HG02571 (cell line): ENCODE data around the gene NLGN1.

Experiments
- ATAC-seq: cut with Tn5 transposase; IDR thresholded peaks from one replicate; pipeline ENCODE4 v1.9.1; 2021; ENCODE audit warnings: mild to moderate bottlenecking, moderate library complexity; ENCODE audit not compliant: unreplicated experiment

NLGN1 gene

DNA sequence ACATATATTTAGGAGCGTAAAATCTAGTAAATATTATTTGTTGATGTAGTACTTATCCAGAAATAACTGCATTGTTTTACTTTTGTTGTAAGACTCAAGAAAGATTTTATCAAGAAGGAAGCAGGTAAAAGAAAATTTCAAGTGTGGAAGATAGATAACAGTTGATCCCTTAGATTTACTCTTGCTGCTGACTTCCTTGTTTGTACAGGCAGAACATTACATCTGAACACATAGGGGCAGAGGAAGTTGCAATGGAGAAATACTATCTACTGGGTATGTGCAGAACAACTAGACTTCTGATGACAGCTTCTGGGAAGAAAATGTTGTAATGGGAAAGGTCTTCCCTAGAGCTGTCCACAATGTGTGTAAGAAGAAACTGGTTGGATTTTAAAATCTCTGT is 350.6 kb downstream of the NLGN1 start:
- ATAC-seq = no peak

DNA sequence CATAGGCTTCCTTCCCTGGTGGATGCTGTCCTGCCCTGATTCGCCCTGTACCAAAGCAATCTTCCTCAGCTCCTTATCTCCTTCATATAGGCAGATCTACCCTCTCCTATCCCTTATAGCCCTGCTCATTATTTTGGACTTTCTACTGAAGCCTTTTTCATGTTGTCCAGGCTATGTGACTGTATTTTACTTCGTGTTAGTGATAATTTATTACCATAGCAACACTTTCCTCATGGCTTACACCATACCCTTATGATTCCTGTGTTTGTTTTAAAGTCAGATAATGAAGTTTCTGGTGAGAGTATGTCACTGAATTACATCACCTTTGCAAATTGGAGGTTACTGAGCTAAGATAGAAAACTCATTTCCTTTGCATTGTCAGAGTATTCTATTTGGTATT is 352.6 kb downstream of the NLGN1 start:
- ATAC-seq = no peak

DNA sequence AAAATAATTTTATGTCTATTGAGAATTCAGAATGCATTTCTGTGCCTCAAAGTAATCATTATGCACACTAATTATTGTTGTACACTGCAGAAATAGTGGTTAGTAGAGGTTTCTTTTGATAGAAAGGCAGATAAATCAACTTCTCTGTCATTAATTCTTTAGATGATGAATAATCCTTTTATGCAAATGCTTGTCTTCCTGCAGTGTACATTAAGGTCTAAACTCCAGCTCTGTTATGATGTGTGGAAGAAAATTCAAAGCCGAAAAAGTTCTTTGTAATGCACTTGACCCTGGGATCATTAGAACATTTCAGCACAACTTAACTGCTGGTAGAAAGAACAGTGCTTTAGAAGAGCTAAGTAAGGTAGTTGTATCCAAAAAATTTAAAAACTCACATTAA is 353.0 kb downstream of the NLGN1 start:
- ATAC-seq = no peak

DNA sequence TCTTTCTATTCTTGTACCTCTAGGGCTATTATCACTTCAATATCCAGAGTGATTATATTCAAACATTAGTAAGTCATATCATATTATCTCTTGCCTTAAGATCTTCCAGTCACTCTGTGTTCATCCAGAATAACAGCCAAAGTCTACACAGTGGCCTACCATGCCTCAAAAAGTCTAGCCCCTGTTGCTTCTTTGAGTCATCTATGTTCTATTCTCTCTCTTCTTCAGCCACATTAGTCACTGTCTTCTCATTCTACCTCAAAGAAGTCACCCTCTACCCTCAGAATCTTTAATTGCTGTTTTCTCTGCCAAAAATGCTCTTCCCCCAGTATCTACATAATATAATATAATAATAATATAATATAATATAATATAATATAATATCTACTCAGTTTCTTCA is 356.0 kb downstream of the NLGN1 start:
- no peak for ATAC-seq

DNA sequence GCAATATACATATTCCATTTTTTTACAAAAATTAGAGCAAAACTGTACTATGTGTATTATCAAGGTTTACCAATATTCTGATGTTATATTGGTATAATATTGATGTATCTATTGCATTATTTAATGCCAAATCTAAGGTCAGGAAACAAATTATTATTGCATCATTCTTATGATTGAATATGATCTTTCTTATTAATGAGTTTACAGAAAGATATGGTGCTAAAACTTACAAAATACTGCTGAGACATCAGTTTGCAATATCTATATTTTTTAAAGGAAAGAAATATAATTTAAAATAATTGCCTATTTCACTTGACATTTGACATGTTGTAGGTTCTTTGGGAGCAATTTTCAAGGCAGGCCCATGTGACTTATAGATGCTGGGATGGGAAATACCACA is 357.6 kb downstream of the NLGN1 start:
- ATAC-seq = no peak

DNA sequence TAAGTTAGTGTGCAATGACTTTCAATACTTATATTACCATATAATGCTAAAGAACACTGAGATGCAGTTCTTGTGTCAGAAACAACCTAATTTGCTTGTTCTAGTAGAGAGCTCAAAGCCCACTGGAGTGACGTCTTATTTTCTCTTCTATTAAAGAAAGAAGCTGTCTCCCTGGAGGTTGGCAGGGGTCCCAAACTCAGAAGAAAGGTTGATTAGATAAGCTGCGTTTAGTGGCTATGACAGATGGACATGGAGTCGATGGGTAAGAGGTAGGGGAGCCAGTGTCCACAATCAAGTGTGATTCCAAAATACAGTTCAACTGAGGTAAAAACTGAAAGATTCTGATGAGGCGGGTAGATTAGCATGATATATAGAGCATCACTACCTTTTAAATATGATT is 363.6 kb downstream of the NLGN1 start:
- no peak for ATAC-seq

DNA sequence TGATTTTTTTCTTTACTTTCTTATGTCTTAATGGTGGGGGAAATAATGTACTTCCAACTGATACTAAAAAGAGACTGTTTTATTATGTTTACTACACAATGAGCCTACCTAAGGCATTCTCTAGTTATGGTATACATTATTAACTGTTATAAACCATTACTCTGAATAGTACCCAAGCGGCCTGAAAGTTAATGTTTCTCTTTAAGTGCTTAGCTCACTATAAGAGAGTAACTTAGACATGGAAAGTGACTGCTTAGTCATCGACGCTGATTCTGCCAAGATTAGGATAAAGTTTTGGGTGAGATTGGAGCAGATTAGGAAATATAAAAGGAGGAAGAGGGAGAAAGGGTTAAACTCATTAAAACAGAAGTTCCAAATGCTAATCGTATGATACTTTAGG is 365.0 kb downstream of the NLGN1 start:
- ATAC-seq = no peak

DNA sequence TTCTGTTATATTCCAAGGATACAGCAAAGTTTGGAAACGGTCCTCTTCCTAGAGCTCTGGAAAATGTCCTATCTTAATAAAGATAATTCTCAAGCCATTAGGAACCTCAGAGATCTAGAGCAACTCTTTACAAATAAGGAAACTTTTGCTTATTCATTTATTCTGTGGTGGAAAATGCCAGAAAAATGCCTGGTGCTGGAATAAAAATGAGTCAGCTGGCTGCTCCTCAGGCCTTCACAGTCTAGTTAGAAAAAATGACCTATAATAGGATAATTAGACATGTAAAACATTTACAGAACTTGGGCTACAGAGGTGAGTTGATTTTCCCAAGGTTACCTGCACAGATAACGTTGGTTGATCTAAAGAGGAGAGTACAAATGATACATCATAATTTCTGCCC is 372.5 kb downstream of the NLGN1 start:
- no peak for ATAC-seq

DNA sequence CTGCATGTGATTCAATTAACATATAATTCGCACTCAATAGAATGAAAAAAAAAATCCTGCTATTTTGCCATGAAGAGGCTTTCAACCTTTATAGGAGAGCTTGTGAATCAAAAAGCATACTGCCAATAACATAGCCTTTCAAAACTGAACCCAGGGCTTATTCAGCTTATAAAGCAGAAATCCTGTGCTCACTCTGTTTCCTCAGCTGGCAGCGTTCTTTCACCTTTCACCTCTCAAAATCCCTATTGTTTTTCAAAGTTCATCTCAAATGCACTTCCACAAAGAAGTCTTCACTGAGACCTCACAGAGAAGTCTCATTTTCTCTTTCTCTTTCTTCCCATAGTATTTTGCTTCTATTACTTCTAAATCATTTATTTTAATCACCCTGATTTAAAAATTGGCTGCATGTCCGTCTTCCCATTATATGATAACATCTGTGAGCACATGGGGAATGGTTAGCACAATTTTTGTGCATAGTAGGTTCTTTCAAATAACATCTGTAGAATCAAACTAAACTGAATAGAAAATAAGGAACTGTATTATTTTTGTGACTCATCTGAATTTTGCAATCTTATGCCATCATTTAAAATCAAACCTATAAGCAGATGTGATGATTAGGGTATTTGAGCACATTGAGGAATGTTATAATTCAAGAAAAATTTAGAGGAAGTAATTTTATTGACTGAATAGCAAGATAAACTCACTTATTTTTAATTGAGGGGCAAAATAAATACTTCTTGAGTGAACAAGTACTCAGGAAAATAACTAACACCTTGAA is 373.4 kb downstream of the NLGN1 start:
- no peak for ATAC-seq

DNA sequence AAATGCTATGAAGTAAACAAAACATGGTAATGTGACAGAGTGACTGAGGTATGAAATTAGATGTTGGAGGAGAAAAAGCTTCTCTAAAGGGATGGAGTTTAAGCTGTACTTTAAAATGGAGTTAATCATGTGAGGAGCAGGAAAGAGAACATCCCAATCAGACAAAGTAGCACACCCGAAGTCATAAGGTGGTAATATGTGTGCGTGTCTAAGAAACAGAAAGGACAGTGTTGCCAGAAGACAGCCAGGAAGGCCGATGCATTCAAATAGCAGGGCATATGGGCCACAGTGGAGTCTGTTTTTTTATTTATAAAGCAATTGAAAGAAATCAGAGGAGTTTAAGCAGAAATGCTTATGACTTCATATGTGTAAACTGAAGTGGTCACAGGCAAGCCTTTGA is 376.3 kb downstream of the NLGN1 start:
- no peak for ATAC-seq

DNA sequence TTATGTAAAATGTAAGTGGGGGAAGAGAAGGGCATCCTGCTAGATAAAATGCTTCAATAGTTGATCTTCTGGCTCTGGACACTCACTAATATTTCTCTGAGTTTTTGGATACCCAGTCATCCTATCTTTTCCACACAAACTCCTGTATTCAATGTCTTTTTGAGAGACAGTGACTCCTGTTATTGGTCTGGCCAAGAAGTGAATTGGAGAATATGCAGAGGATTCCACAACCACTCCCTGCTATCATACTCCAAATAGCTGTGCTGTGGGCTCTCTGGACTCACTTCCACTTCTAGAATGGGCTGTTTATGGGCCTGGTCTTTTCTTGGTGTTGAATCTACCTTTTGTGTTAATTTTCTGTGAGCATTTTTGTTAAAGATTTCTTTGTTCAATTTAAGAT is 376.8 kb downstream of the NLGN1 start:
- no peak for ATAC-seq

DNA sequence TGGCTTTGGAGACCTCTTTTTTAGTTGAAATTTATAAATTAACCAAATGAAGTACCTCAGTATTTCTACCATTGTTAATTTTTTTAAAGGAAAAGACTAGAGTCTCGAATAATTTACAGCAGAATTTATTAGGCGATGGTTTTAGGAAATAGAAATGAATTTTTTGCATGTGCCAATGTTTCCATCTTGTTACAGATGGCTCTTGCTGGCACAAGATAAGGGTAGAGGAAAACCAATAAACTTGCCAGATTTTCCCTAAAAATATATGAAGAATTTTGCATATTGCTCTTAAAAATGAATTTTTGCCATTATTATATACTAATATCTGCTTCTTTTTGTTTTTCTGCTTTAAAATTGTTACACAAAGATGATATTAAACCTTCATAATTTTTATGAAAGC is 380.7 kb downstream of the NLGN1 start:
- ATAC-seq = no peak

DNA sequence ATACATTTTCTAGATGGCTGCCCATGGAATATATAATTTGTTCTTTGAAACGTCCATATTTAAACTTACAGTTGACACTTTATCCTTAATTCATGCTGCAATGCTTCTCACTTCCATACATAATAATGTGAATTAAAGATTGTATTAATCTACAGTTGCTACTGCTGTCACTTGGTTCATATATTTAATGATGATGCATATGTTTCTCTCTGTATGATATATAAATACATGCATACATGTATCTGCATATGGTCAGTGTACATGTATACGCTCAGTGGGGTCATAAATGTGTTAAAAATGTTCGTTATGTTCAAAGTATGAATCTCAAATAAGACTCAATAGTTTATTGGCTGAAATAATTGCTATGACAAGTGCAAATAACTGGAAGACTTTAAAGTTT is 382.5 kb downstream of the NLGN1 start:
- ATAC-seq = no peak

DNA sequence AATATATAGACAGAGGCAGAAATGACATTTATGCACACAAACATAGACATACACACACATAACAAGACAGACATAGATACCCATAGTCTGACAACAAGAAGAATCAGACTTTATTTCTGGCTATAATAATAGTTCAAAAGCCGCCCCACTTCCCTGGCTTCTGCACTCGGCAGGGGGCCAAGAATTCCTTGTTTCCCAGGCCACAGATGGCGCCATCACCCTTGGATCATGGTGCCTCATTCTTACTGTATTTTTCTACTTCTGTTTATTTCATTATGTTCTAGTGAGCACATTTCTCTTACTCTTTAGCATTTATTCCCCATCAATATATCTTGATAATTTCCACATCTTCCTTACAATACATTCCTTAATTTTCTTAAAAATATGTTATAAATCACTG is 387.5 kb downstream of the NLGN1 start:
- no peak for ATAC-seq

DNA sequence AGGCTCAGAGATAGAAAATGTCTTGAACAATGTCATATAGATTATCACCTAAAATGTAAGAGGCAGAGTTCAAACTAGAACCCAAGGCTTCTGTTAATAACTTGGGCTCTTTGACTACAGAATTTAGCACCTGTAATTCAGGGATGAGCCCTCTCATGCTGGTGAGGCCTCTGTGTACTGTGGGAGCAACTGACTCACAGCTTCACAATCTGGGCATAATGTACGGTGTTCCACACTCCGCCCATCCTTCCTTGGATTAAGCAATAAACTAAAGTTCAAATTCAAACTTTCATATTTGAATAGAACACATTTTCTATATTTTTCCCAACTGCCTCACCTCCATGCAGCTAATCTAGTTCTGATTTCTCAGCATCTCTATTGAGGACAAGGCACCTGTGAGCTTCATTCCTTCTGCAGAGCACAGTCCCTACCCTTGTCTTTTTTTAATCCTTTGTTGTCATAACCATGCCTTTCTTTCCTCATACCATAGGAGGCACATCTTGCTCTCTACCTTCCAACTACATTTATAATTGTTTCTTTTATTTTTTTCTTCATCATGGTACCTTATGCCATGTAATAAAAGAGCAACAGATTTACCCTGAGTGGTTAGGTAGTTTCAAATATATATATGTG is 392.1 kb downstream of the NLGN1 start:
- no peak for ATAC-seq

DNA sequence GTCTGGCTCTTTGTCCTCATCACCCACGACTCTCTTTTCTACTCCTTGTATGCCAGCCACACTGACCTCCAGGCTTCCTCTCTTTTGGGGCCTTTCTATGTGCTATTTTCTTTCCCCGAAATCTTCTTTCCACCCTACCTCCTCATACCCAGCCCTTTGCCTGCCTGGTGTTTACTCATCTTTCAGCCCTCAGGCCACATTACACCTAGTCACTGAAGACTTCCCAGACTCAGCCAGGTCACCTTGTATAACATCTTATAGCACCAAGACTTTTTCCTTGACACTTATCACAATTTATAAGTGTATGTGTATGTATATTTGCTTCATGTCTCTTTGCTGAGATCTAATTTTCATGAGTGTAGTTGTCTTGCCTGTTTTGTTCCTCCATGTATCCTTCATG is 396.4 kb downstream of the NLGN1 start:
- ATAC-seq = no peak

DNA sequence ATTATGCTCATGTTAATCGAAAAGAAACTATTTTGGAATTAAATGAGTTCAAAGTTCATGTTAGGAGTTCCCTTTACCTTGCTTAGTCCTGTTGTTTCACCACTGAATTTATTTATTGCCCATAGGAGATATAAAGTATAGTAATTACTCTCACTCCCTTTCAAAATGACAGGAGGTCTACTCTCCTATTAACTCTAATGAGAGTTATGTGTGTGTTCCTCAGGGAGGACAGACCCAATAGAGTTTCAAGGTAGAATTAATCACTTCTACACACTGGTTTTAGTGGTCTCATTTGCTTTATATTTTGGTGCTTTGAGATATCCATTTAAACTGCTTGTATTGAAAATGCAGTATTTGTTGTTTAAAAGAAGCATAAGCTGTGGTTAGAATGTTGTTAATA is 398.9 kb downstream of the NLGN1 start:
- no peak for ATAC-seq

DNA sequence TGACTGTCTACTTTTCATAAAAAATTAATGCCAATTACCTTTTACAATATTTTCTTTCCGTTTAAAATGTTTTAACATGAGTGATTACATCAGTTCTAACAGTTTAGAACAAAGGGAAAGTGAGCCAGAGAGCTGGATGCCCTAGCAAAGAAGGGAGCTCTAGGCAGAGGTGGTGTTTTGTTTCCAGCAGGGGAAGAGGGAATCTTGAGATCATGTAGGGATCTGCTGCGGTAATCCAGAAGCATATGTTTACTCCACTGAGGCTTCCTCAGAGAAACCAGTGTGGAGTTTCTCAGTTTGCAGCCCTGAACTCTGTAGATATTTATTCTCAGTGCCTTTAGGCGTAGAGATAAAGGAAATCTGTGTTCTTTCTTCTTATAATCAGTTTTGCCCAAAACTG is 399.3 kb downstream of the NLGN1 start:
- no peak for ATAC-seq

DNA sequence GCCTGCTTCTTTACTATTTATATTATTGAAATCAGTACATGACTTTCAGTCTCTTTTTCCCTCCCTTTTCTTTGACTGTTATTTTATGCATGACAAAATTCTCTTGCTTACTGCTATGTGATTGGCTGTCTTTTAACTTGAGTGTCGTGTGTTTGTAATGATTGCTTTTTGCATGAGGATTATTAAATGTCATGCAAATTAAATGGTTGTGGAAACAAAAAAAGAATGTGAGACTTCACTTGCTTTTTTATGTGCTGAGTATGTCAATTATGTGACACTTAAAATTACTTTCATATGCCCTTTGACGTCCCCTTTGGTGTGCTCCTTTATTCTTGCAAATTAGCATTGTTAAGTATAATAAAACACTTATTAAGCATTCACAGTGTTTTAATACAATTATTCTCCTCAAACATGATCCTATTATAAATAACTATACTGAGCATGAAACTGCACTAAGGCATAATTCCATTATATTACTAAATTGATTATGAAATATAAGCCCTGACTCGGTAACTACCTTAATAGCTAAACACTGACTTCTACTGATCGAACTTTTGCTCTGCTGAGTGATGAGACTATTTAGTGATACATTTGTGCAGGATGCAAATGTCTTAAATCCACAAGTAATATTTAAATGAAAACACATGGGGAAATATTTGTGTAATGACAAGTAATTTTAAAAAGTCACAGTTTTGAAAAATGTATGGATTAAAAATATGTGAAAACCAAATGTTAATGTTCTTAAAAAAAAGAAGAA is 401.7 kb downstream of the NLGN1 start:
- no peak for ATAC-seq

DNA sequence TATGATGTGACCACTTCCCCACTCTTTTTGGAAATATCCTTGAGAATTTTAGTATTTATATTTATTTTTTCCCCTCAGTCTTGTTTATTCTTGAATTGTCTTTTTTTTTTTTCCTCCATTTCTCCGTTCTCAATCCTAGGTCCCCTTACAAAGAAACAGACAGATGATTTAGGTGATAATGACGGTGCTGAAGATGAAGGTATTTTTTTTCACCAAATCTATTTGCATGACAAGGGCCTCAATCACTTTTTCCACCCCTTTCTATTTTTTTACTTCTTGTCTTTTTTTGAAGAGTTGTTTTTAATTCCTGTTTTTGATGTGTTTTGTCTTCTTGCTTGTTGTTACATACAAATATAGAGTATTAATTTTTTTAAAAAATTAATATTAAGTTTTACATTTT is 402.6 kb downstream of the NLGN1 start:
- ATAC-seq = no peak

DNA sequence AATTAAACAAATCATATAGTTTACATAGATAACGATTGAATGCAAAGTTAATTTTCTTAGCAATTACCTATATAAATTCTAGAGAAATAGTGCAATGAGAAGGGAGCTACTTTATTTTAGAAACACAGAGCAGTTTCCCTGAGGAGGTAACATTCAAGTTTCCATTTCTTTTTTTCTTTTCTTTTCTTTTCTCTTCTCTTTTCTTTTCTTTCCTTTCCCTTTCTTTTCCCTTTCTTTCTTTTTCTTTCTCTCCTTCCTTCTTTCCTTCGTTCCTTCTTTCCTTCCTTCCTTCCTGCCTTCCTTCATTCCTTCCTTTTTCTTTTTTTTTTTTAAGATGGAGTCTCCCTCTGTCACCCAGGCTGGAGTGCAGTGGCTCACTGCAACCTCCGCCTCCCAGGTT is 417.3 kb downstream of the NLGN1 start:
- ATAC-seq = no peak

DNA sequence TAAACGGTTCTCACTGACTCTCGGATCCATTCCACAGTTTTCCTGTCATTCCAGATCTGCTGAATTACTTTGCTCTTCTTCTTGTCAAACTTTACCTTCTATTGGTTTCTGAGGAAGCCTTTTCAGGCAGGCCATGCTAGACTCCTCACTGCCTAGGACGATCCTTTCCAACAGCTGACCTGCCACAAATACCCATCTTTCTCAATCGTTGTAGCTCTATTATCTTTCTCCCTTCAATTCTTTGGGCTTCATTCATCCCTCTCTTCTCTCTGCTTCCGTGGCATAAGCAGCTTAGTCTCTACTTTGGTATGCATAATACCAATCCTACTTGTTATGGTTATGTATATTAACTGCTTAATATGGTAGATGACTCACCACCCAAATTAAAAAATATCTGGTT is 421.8 kb downstream of the NLGN1 start:
- no peak for ATAC-seq
